GM18526 (cell line): ENCODE data around the gene NRXN2.

Experiments used
- POLR2A ChIP-seq: IDR thresholded peaks from 3 replicates; pipeline ENCODE4 v1.6.1; 2011; ENCODE audit not compliant: insufficient read length; ENCODE audit errors: extremely low read depth

NRXN2 gene

GRCh38 chr11:64616817-64617216 lies 106.2 kb downstream of the NRXN2 start:
- TF ChIP-seq POLR2A: no peak

DNA sequence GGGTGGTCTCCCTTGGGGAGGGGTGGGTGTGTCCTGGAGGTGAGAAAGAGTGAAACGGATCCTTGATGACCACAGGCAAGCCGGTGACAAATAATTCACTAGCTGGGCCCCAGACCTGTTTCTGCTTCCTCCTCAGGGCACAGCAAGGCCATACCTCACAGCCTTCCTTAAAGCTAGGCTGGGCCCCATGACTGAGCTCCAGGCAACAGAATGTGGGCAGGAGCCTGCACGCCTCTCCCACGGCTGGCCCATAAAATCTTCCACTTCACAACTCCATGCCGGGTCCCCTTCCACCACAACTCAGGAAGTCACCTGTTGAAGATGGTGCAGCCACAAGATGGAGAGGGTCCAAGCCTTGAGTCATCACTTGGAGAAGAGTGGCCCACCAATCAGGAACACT lies 108.1 kb downstream of the NRXN2 start:
- no peak for TF ChIP-seq POLR2A

GRCh38 chr11:64613648-64614047 lies 109.3 kb downstream of the NRXN2 start:
- no peak for TF ChIP-seq POLR2A

DNA sequence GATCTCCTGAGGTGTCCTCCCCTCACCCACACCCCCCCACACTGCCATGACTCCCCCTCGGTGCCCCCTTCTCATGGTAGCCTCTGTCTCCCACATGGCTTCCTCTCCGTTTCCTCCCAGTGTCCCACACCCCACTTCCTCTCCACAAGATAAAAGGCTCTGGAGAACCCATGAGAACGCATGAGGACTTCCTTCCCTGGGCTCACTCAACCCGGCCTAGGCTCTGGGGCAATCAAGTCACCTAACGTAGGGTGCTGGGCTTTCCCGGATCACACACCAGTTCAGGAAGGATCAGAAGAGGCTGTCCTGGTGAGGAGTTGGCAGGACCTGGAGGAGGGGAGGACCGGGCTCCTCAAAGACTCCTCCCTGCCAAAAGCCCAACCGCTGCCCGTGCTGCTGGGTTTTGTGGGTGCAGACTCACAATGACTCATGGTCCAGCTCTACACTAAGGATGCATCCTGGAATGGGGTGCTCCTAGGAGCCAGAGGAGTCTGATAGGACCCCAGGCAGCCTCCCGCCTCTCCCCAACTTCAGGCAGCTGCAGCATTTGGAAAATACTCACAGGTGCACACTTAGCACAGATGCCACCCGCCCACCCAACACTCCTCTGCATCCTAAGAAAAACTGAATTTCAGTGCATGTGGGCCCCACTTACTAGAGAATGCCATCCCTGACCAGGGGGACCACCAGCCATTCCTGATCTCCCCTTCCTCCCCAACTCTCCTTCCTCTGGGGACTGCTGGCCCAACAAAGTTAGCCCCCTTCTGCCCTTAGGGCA lies 110.9 kb downstream of the NRXN2 start:
- no peak for TF ChIP-seq POLR2A

DNA sequence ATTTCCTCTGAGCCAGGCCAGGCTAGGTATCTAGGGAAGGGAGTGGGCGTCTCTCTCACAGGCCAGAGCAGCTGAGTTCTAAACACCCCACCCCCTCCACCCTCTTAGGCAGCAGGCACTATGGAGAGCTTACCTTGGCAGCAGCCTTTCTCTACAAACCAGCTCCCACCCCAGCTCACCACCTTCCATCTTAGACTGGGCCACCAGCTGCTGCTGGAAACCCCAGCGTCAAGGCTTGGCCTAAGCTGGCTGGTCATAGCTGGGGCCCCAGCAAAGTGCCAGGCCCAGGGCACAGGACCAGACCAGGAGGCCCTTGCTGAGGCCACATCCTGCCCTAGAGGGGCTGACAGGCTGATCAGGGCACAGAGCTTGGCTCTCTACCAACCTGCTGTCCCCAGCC lies 111.8 kb downstream of the NRXN2 start:
- no peak for TF ChIP-seq POLR2A

GRCh38 chr11:64610596-64610995 lies 112.4 kb downstream of the NRXN2 start:
- no peak for TF ChIP-seq POLR2A

- no peak for TF ChIP-seq POLR2A
Observed at GRCh38 chr11:64609436-64610047, 113.5 kb downstream of the NRXN2 start.

DNA sequence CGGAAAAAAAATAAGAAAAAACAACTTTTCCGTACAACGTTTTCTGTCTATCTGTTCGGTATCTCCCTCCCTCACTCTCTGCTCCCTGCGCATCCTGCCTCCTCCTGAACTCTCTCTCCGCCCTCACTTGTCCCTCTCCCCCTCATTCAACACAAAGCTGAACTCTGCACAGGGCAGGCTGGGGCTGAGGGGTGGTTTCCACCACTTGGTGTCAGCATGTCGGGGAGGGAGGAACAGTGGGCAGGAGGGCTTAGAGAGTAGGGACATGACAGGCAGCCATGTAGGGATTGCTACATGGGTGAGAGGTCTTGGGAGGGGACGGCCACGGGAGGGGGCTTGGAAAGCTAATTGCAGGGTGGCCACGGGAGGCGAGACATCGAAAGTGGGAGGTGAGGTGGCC lies 114.4 kb downstream of the NRXN2 start:
- TF ChIP-seq POLR2A: no peak

- TF ChIP-seq POLR2A: no peak
Observed at GRCh38 chr11:64608046-64608445, 115.0 kb downstream of the NRXN2 start.

DNA sequence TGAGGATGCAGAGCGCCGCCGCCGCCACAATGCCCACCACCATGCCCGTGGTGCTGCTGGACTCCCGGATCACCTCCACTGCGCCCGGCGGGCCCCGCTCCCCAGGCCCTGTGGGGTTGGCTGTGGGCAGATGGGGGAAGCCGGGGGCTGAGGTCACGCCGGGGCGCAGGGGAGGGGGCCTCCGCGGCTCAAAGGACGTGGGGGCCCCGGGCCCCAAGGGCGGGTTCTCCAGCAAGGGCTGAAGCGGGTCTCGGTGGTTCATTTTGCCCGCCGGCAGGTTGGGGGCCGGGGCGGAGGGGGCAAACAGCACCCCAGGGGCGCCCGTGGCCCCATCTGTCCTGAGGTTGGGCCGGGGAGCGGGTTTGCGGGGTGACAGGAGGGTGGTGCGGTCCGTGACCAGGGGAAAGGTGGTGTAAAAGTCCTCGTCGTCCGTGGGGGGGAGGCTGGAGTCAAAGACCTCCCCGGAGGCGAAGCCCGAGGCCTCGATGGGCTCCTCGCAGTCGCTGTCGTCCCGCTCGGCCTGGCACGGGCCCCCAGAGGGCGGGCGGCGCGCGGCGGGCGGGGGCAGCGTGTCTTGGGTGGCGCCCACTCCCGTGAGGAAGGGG lies 115.5 kb downstream of the NRXN2 start:
- no peak for TF ChIP-seq POLR2A

GRCh38 chr11:64606796-64607380 lies 116.1 kb downstream of the NRXN2 start:
- no peak for TF ChIP-seq POLR2A

DNA sequence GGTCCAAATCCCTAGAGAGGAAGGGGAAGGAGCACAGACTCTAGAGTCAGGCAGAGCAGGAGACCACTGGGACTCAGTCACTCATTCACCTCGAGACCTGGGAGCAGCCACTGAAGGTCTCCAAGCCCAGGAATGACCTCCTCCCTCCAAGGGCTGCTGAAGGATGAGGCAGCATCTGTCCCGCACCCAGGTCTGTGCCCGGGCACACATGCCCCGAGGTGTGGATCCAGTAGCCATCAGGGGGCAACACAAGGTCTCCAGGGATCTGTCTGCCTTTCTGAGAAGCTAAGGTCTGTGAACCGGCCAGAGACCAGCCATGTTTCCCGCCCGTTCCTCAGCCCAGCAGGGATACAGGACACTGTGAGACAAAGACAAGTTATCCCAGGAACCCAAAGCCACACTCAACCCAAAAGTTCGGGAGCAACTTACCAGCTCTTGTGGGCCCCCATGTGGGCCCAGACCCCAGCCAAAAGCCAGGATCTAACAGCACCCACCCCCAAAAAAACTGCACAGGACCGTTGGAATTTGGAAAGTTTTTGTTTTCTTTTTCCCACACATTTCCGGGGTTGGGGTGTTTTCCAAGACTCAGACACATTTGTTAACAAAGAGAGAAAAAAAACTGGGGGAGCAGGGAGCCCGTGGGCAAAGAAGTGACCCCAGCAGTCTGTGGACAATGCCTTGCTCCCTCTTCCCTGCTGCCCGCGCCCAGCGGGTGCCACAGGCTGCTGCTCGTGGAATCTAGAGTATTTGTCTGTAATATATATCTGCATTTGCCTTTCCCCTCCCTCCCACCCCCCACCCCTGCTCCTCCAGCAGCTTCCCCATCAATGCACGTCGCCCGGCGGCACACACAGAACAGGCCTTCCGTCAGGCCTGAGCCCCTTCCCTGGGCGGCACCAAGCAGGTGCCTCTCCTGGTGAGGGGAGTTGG lies 117.1 kb downstream of the NRXN2 start:
- TF ChIP-seq POLR2A: no peak

- no peak for TF ChIP-seq POLR2A
Observed at GRCh38 chr11:64605244-64605560, 117.8 kb downstream of the NRXN2 start.

DNA sequence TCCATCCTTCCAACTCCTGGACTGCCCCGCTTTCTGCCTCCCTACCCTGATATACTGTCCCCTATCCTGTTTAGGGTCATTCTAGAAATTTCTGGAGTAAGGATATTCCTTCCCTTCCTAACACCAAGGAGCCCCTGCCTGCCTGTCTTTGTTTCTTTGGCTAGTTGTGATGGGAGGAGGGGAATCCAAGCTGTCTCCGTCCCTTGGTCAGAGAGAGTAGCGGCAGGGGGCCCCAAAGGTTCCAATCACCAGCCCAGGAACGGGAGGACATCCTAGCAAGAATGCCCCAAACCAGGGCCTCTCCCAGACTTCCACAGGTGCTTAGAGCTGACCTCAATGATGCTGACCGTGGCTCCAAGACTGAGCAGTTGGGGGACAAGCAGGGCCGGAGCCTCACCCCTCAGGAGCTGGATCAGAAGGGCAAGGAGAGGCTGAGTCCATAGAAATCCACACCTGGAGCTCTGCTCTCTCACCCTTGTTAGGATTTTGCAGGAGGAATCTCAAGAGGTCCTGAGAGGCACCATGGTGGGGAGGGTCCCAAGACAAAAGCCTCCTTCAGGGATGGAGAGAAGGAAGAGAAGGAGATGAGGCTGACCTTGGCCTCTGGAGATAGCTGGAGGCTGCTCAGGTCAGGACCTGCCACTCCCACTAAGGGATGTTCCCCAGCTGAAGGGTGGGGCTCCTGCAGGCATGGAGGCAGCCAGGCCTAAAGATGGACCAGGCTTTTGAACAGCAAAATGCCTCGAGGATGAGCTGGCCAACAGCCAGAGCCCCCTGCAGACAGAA lies 118.3 kb downstream of the NRXN2 start:
- TF ChIP-seq POLR2A: no peak
